Measurements from ENCODE around the gene VEGFD. TPM values are rescaled to one million over a fixed set of nuclear protein-coding genes. Genes with fewer than 3 reads are reported as not detected.
"Not testable (repeated sequence)": the region's sequence is repeated elsewhere in the genome, so short reads cannot be mapped to it uniquely, and the experiment has no call there.

The VEGFD gene
- total RNA-seq, 1 donor from 2014 or later, result 20.5 TPM

GRCh38 chrX:15311119-15311518 is 73.1 kb downstream of the VEGFD start:
- Mint-ChIP-seq H3K27ac (no peak overlapping the region), H3K27me3 (no peaks in the 10 kb centered on the region), H3K36me3 (no peaks in the 10 kb centered on the region), H3K4me1 (ENCODE audit: unreplicated experiment) (no peaks in the 10 kb centered on the region), H3K4me3 (no peak overlapping the region), H3K9me3 (no peaks in the 10 kb centered on the region)
- TF ChIP-seq CTCF (conservative IDR thresholded peaks at IDR 0.05), result no peak
- no peak for DNase-seq (ENCODE audit: extremely low spot score, unreplicated experiment)

- no peak overlapping the region for H3K4me3 Mint-ChIP-seq
- H3K36me3 Mint-ChIP-seq, result no peaks in the 10 kb centered on the region
- no peaks in the 10 kb centered on the region for H3K4me1 Mint-ChIP-seq (ENCODE audit: unreplicated experiment)
- H3K27me3 Mint-ChIP-seq, result no peaks in the 10 kb centered on the region
- H3K27ac Mint-ChIP-seq, result no peak overlapping the region
- no peak for TF ChIP-seq CTCF (conservative IDR thresholded peaks at IDR 0.05)
- DNase-seq (ENCODE audit: extremely low spot score, unreplicated experiment), result no peak
- no peaks in the 10 kb centered on the region for H3K9me3 Mint-ChIP-seq
Observed at GRCh38 chrX:15310117-15310516, 74.1 kb downstream of the VEGFD start.

GRCh38 chrX:15305899-15306298 is 78.3 kb downstream of the VEGFD start:
- H3K27ac Mint-ChIP-seq; DNase-seq (ENCODE audit: extremely low spot score, unreplicated experiment); H3K4me1 Mint-ChIP-seq (ENCODE audit: unreplicated experiment); H3K27me3 Mint-ChIP-seq; H3K36me3 Mint-ChIP-seq; H3K9me3 Mint-ChIP-seq; H3K4me3 Mint-ChIP-seq: not testable (repeated sequence)

GRCh38 chrX:15301924-15302323 is 82.3 kb downstream of the VEGFD start:
- Mint-ChIP-seq H3K27me3 (no peaks in the 10 kb centered on the region), H3K36me3 (no peaks in the 10 kb centered on the region), H3K4me3 (no peak overlapping the region), H3K4me1 (ENCODE audit: unreplicated experiment) (peaks cover 19% of the 10 kb centered on the region), H3K9me3 (no peaks in the 10 kb centered on the region), H3K27ac (no peak overlapping the region)
- no peak for TF ChIP-seq CTCF (conservative IDR thresholded peaks at IDR 0.05)
- no peak for DNase-seq (ENCODE audit: extremely low spot score, unreplicated experiment)

GRCh38 chrX:15299941-15300851 is 84.0 kb downstream of the VEGFD start:
- peaks cover 19% of the 10 kb centered on the region for H3K4me1 Mint-ChIP-seq (ENCODE audit: unreplicated experiment)
- TF ChIP-seq CTCF (conservative IDR thresholded peaks at IDR 0.05), result peak; percentile 80
- H3K9me3 Mint-ChIP-seq, result no peaks in the 10 kb centered on the region
- peak overlapping the region; percentile 10 for H3K27ac Mint-ChIP-seq
- peak overlapping the region; percentile 16 for H3K4me3 Mint-ChIP-seq
- H3K36me3 Mint-ChIP-seq, result no peaks in the 10 kb centered on the region
- H3K27me3 Mint-ChIP-seq, result no peaks in the 10 kb centered on the region
- no peak for DNase-seq (ENCODE audit: extremely low spot score, unreplicated experiment)

GRCh38 chrX:15298780-15299179 is 85.4 kb downstream of the VEGFD start:
- DNase-seq (ENCODE audit: extremely low spot score, unreplicated experiment), result no peak
- Mint-ChIP-seq H3K9me3 (no peaks in the 10 kb centered on the region), H3K4me1 (ENCODE audit: unreplicated experiment) (peaks cover 19% of the 10 kb centered on the region), H3K27me3 (no peaks in the 10 kb centered on the region), H3K27ac (no peak overlapping the region), H3K36me3 (no peaks in the 10 kb centered on the region), H3K4me3 (no peak overlapping the region)
- no peak for TF ChIP-seq CTCF (conservative IDR thresholded peaks at IDR 0.05)

Data from type B pancreatic cell (in vitro differentiated cells).